H1 (cell line): Measurements from ENCODE around the gene APC2. TPM values are rescaled to one million over a fixed set of nuclear protein-coding genes. Genes with fewer than 3 reads are reported as not detected.

Source experiments
- CTCF ChIA-PET: fragments of 300-600 bp; sonication (Branson Sonifier 250); formaldehyde crosslinking; loops from one replicate; lab custom pipeline; 2021; ENCODE audit not compliant: partially characterized antibody; lab: Charles Lee
- POLR2A ChIA-PET: fragments of 300-600 bp; sonication (Branson Sonifier 250); formaldehyde crosslinking; loops from one replicate; lab custom pipeline; 2021; ENCODE audit warnings: inconsistent platforms; ENCODE audit not compliant: partially characterized antibody; lab: Charles Lee
- DNase-seq, 2 experiments: peaks; one replicate each; pipeline versions ENCODE4 v3.0.0 to v3.0.0-alpha.2; 2010 to 2022; ENCODE audit warnings: low spot score in 2 of 2, low read depth in 1 of 2, mixed read lengths in 1 of 2
- FAIRE-seq: peaks from 2 replicates; lab custom pipeline; 2011; peaks lifted over from hg19 to GRCh38; lab: Jason Lieb, UNC
- H2AFZ ChIP-seq: 2 replicates; pipeline ENCODE4 v1.8.1; 2012; ENCODE audit warnings: low read length, inconsistent platforms
- H2AK5ac ChIP-seq: 2 replicates; pipeline ENCODE4 v1.6.1; 2013; ENCODE audit warnings: low read depth, low read length
- H2BK120ac ChIP-seq: replicated peaks from 2 replicates; pipeline ENCODE3; 2013; ENCODE audit warnings: low read depth, low read length, inconsistent platforms
- H2BK12ac ChIP-seq: 2 replicates; pipeline ENCODE4 v1.6.1; 2013; ENCODE audit warnings: low read depth, low read length
- H2BK15ac ChIP-seq: 2 replicates; pipeline ENCODE4 v1.6.1; 2013; ENCODE audit warnings: low read length
- H2BK20ac ChIP-seq: 2 replicates; pipeline ENCODE4 v1.6.1; 2013; ENCODE audit warnings: low read length
- H2BK5ac ChIP-seq: 2 replicates; pipeline ENCODE4 v1.6.1; 2013; ENCODE audit warnings: low read depth, low read length
- H3K14ac ChIP-seq: 2 replicates; pipeline ENCODE4 v1.6.1; 2013; ENCODE audit warnings: inconsistent platforms; ENCODE audit not compliant: insufficient read length
- H3K18ac ChIP-seq: 2 replicates; pipeline ENCODE4 v1.6.1; 2013; ENCODE audit warnings: low read length; ENCODE audit errors: extremely low read depth
- H3K23ac ChIP-seq: 2 replicates; pipeline ENCODE4 v1.6.1; 2013; ENCODE audit warnings: inconsistent platforms; ENCODE audit not compliant: insufficient read length
- H3K23me2 ChIP-seq: 2 replicates; pipeline ENCODE4 v1.6.1; 2013; ENCODE audit warnings: low read depth, low read length
- H3K27ac ChIP-seq: 2 replicates; pipeline ENCODE4 v1.6.1; 2011; ENCODE audit warnings: low read depth, low read length, inconsistent platforms
- H3K27me3 ChIP-seq, 4 experiments: replicated peaks in 1 of 4; 1 replicate in 1 of 4; 2 replicates in 3 of 4; pipeline versions ENCODE4 v1.6.1 to v1.8.1; 2011 to 2013; ENCODE audit warnings: low read length in 3 of 4, mild to moderate bottlenecking in 3 of 4, inconsistent platforms in 2 of 4, mixed read lengths in 2 of 4, moderate library complexity in 1 of 4; ENCODE audit not compliant: control insufficient read depth in 3 of 4, insufficient read depth in 3 of 4; ENCODE audit errors: extremely low read depth in 1 of 4
- H3K36me3 ChIP-seq, 4 experiments: 2 replicates each; pipeline versions ENCODE4 v1.6.1 to v1.8.1; 2011 to 2013; ENCODE audit warnings: mild to moderate bottlenecking in 4 of 4, low read length in 3 of 4, moderate library complexity in 2 of 4, control low read depth in 1 of 4, inconsistent platforms in 1 of 4; ENCODE audit not compliant: insufficient read depth in 4 of 4, control insufficient read depth in 2 of 4
- H3K4ac ChIP-seq: replicated peaks from 2 replicates; pipeline ENCODE3; 2013; ENCODE audit warnings: low read length, low read depth, mixed read lengths, inconsistent platforms; ENCODE audit not compliant: insufficient read length
- H3K4me1 ChIP-seq, 4 experiments: replicated peaks in 1 of 4; 1 replicate in 1 of 4; 2 replicates in 3 of 4; pipeline versions ENCODE4 v1.6.1 to v1.8.1; 2011 to 2013; ENCODE audit warnings: low read length in 3 of 4, inconsistent platforms in 2 of 4, mixed read lengths in 1 of 4; ENCODE audit not compliant: insufficient read depth in 4 of 4, control insufficient read depth in 3 of 4
- H3K4me2 ChIP-seq, 2 experiments: 2 replicates each; pipeline versions ENCODE4 v1.6.1 to v1.8.1; 2011 to 2013; ENCODE audit warnings: low read depth in 2 of 2, low read length in 2 of 2, control low read depth in 1 of 2, inconsistent platforms in 1 of 2, mild to moderate bottlenecking in 1 of 2; ENCODE audit not compliant: insufficient read depth in 1 of 2
- H3K4me3 ChIP-seq, 4 experiments: fragments of 200-600, 300-600 bp in 1 of 4; sonication (generic), shearing (Covaris generic), sonication (Bioruptor Twin) in 1 of 4; 2 replicates each; pipeline versions ENCODE4 v1.5.1 to v1.8.1; 2011 to 2016; ENCODE audit warnings: low read length in 4 of 4, low read depth in 3 of 4, control low read depth in 2 of 4, inconsistent platforms in 2 of 4, mild to moderate bottlenecking in 2 of 4, mixed read lengths in 1 of 4, moderate library complexity in 1 of 4; ENCODE audit not compliant: insufficient read depth in 2 of 4; ENCODE audit errors: extremely low read depth in 1 of 4
- H3K56ac ChIP-seq: replicated peaks from 2 replicates; pipeline ENCODE3; 2013; ENCODE audit warnings: low read depth, mild to moderate bottlenecking, mixed read lengths, low read length, inconsistent platforms; ENCODE audit not compliant: insufficient read length
- H3K79me1 ChIP-seq: 2 replicates; pipeline ENCODE4 v1.6.1; 2013; ENCODE audit warnings: low read depth, low read length, control low read depth
- H3K79me2 ChIP-seq, 2 experiments: 2 replicates each; pipeline versions ENCODE4 v1.6.1 to v1.8.1; 2012 to 2013; ENCODE audit warnings: low read length in 2 of 2, mild to moderate bottlenecking in 2 of 2, inconsistent platforms in 1 of 2; ENCODE audit not compliant: insufficient read depth in 2 of 2, control insufficient read depth in 1 of 2
- H3K9ac ChIP-seq, 4 experiments: replicated peaks in 1 of 4; 1 replicate in 1 of 4; 2 replicates in 3 of 4; pipeline versions ENCODE4 v1.6.1 to v1.8.1; 2011 to 2013; ENCODE audit warnings: low read depth in 3 of 4, low read length in 3 of 4, control low read depth in 2 of 4, mild to moderate bottlenecking in 2 of 4, moderate library complexity in 2 of 4, inconsistent platforms in 1 of 4; ENCODE audit errors: extremely low read depth in 1 of 4
- H3K9me3 ChIP-seq, 2 experiments: 2 replicates each; pipeline versions ENCODE4 v1.6.1 to v1.8.1; 2012 to 2013; ENCODE audit warnings: mild to moderate bottlenecking in 2 of 2, moderate library complexity in 2 of 2, control low read depth in 1 of 2, inconsistent platforms in 1 of 2, low read depth in 1 of 2, low read length in 1 of 2, mixed read lengths in 1 of 2; ENCODE audit not compliant: insufficient read depth in 2 of 2
- H4K20me1 ChIP-seq, 2 experiments: replicated peaks in 1 of 2; 2 replicates each; pipeline versions ENCODE3 to v1.8.1; 2011 to 2013; ENCODE audit warnings: inconsistent platforms in 2 of 2, low read length in 2 of 2, mild to moderate bottlenecking in 1 of 2; ENCODE audit not compliant: insufficient read depth in 2 of 2, control insufficient read depth in 1 of 2
- H4K5ac ChIP-seq: 2 replicates; pipeline ENCODE4 v1.6.1; 2013; ENCODE audit warnings: low read length, low read depth, mixed read lengths, inconsistent platforms; ENCODE audit not compliant: insufficient read length
- H4K8ac ChIP-seq: 2 replicates; pipeline ENCODE4 v1.8.0; 2013; ENCODE audit warnings: mild to moderate bottlenecking, moderate library complexity, low read length, inconsistent platforms; ENCODE audit not compliant: insufficient read depth; ENCODE audit errors: extremely low read depth
- H4K91ac ChIP-seq: replicated peaks from 2 replicates; pipeline ENCODE3; 2013; ENCODE audit warnings: low read length, mixed read lengths, inconsistent platforms; ENCODE audit not compliant: insufficient read length
- CBX5 ChIP-seq: fragments of 300-800, 300-1000 bp; sonication (generic); IDR thresholded peaks from 2 replicates; pipeline ENCODE4 v1.7.1; 2016; ENCODE audit warnings: antibody characterized with exemption, low read length, low read depth
- EGR1 ChIP-seq: IDR thresholded peaks from 2 replicates; pipeline ENCODE4 v1.6.1; 2011; ENCODE audit warnings: low read depth, low read length, borderline replicate concordance
- EP300 ChIP-seq, 2 experiments: IDR thresholded peaks; 1 replicate in 1 of 2; 2 replicates in 1 of 2; pipeline ENCODE4 v1.6.1; 2011 to 2012; ENCODE audit warnings: low read depth in 2 of 2, low read length in 2 of 2, mild to moderate bottlenecking in 2 of 2, borderline replicate concordance in 1 of 2, inconsistent platforms in 1 of 2, moderate library complexity in 1 of 2
- NRF1 ChIP-seq: IDR thresholded peaks from 2 replicates; pipeline ENCODE4 v1.6.1; 2011; ENCODE audit warnings: mild to moderate bottlenecking, low read depth, low read length, improper control_type of control experiment
- POLR2AphosphoS5 ChIP-seq: IDR thresholded peaks from 2 replicates; pipeline ENCODE4 v1.6.1; 2011; ENCODE audit warnings: low read depth, low read length
- RBBP5 ChIP-seq: IDR thresholded peaks from 2 replicates; pipeline ENCODE4 v1.7.1; 2012; ENCODE audit warnings: low read depth, mild to moderate bottlenecking, inconsistent platforms, low read length, moderate library complexity, borderline replicate concordance
- RFX5 ChIP-seq: IDR thresholded peaks from 2 replicates; pipeline ENCODE4 v1.6.1; 2011; ENCODE audit warnings: low read depth, low read length, improper control_type of control experiment, borderline replicate concordance
- SIN3A ChIP-seq, 2 experiments: IDR thresholded peaks in 1 of 2; conservative IDR thresholded peaks in 1 of 2; 2 replicates each; pipeline ENCODE4 v1.6.1; 2011 to 2012; ENCODE audit warnings: low read length in 2 of 2, improper control_type of control experiment in 1 of 2, low read depth in 1 of 2, mild to moderate bottlenecking in 1 of 2
- SP1 ChIP-seq: IDR thresholded peaks from 2 replicates; pipeline ENCODE4 v1.6.1; 2011; ENCODE audit warnings: low read depth, low read length
- SP2 ChIP-seq: IDR thresholded peaks from 2 replicates; pipeline ENCODE4 v1.6.1; 2012; ENCODE audit warnings: mild to moderate bottlenecking, low read length, inconsistent platforms
- WGBS, 2 experiments: shearing (Covaris generic) in 1 of 2; methylation state at CpG; one replicate each; pipeline versions ENCODE4 v1.1.6 to v1.1.7; 2013 to 2015; ENCODE audit warnings: low lambda C conversion rate in 2 of 2, mixed read lengths in 2 of 2, inconsistent platforms in 1 of 2, low coverage in 1 of 2, missing lambda C conversion rate in 1 of 2; ENCODE audit not compliant: insufficient replicate concordance in 2 of 2, insufficient coverage in 1 of 2, insufficient read length in 1 of 2; ENCODE audit errors: extremely low coverage in 1 of 2, missing lambda C conversion rate in 1 of 2; 5-methylcytosine and 5-hydroxymethylcytosine counted together
- polyA plus RNA-seq, 7 experiments: library from polyadenylated mRNA; depleted of rRNA in 3 of 7; stranded (reverse) in 5 of 7; unstranded in 2 of 7; fragments of >200 nt in 5 of 7; fragments of 200-250 nt in 2 of 7; gene quantifications; 1 replicate in 5 of 7; 2 replicates in 1 of 7; 4 replicates in 1 of 7; pipeline versions ENCODE4 v1.2.1 to v1.2.3, GENCODE V29; 2011 to 2013; ENCODE audit warnings: missing spikeins in 2 of 7, mixed read lengths in 2 of 7
- total RNA-seq: library from RNA; stranded (reverse); fragmentation: NEBNext Ultra II Directional; extraction: Animal tissue kit (Norgen Biotek cat#: 25700); gene quantifications from 2 replicates; pipeline ENCODE4 v1.2.1, GENCODE V29; 2021

The APC2 gene
- total and polyA plus RNA-seq, 2 of the 8 experiments (the other 6 are each of a cell fraction or from before 2014, with no cell fraction given): 1.3 to 4.1 TPM

GRCh38 chr19:1438035-1438932 lies 11.6 kb upstream of the APC2 start, which contains the start of gene RPS15:
Gene RPS15 (plus strand): TSS chr19:1438396. CDS start chr19:1438426, 30 bp downstream.
- no peak within 1 kb of the TSS for H2AFZ ChIP-seq
- no peak within 1 kb of the TSS; the same call in 1 of the 2 replicates for H2AK5ac ChIP-seq
- WGBS, 2 experiments: 3% methylated on average over 85 of the region's 100 CpGs; no CpG with 5 or more reads in 1 of the 2 experiments
- H3K4me2 ChIP-seq: peak within 1 kb of the TSS; percentile 74 to 75
- no peak within 1 kb of the TSS for H2BK120ac ChIP-seq
- peaks cover 29 to 54% (median 39%) of the 10 kb centered on the region in 4 experiments for H3K36me3 ChIP-seq
- POLR2A ChIA-PET: interaction anchor here (0.6 to 7.6 kb wide), 19 partner anchors 12 to 194 kb away, joined by 3 to 109 read pairs (median 3); partner anchors contain the start of genes APC2 and REEP6
- H3K79me2 ChIP-seq: peaks cover 2 to 24% of the 10 kb centered on the region in 2 experiments; a peak in 3 of 4 replicates
- CTCF ChIA-PET: interaction anchor here (0.6 to 2.0 kb wide), 4 partner anchors 13 to 66 kb away, joined by 3 to 6 read pairs (median 4); no protein-coding TSS in a partner anchor
- peak; percentile 90 to 97 for DNase-seq
- H3K9me3 ChIP-seq: no peaks in the 10 kb centered on the region
- no peak within 1 kb of the TSS for H3K23ac ChIP-seq
- peak within 1 kb of the TSS; percentile 98 for H3K4ac ChIP-seq
- peak within 1 kb of the TSS; percentile 79 for H4K5ac ChIP-seq
- H3K14ac ChIP-seq: no peak within 1 kb of the TSS
- peak within 1 kb of the TSS; percentile 91 to 99 (median 96) for H3K9ac ChIP-seq
- no peak within 1 kb of the TSS for H2BK12ac ChIP-seq
- H3K79me1 ChIP-seq: peaks cover 4% of the 10 kb centered on the region
- peak within 1 kb of the TSS; percentile 72 to 97 (median 90) for H3K4me3 ChIP-seq
- no peak within 1 kb of the TSS for H2BK15ac ChIP-seq
- peak within 1 kb of the TSS; percentile 91 for H4K91ac ChIP-seq
- peak within 1 kb of the TSS; percentile 96 for H3K27ac ChIP-seq
- no peak within 1 kb of the TSS for H2BK20ac ChIP-seq
- peaks cover 23 to 31% of the 10 kb centered on the region in 2 experiments for H4K20me1 ChIP-seq
- peaks cover 0 to 5% (median 4%) of the 10 kb centered on the region in 4 experiments; a peak in 4 of 7 replicates for H3K4me1 ChIP-seq
- H3K18ac ChIP-seq: peak within 1 kb of the TSS; percentile 87
- H2BK5ac ChIP-seq: peak within 1 kb of the TSS; percentile 95
- H4K8ac ChIP-seq: peak within 1 kb of the TSS; percentile 100
- H3K27me3 ChIP-seq: no peaks in the 10 kb centered on the region
- H3K23me2 ChIP-seq: peaks cover 3% of the 10 kb centered on the region; the same call in 1 of the 2 replicates
- H3K56ac ChIP-seq: peak within 1 kb of the TSS; percentile 77
- FAIRE-seq: no peak
- TF ChIP-seq NRF1 (peak; percentile 33; the same call in 1 of the 2 replicates), SIN3A (conservative IDR thresholded peaks at IDR 0.05 in 1 of 2, IDR thresholded peaks at IDR 0.05 in 1 of 2; ENCODE audit: low read depth in 1 of 2, low read length in 2 of 2) (peak in 1 of 2 experiments; percentile 79; a peak in 2 of 4 replicates), SP2 (peak; percentile 39; the same call in 1 of the 2 replicates), CBX5 (no peak), RFX5 (no peak), EP300 (IDR thresholded peaks at IDR 0.05; ENCODE audit: borderline replicate concordance in 1 of 2, low read depth in 2 of 2, low read length in 2 of 2) (no peak), POLR2AphosphoS5 (peak; percentile 99), EGR1 (peak; percentile 87), RBBP5 (peak; percentile 42; the same call in 1 of the 2 replicates), SP1 (peak; percentile 63)
